Ascending aorta (tissue), 2 donors: ENCODE results near the gene FNDC7. TPM values are rescaled to one million over a fixed set of nuclear protein-coding genes. Genes with fewer than 3 reads are reported as not detected.
"Not testable (repeated sequence)": the region's sequence is repeated elsewhere in the genome, so short reads cannot be mapped to it uniquely, and the experiment has no call there.

Source experiments
- DNase-seq, 2 donors: peaks; one replicate each; pipeline ENCODE4 v3.0.0-alpha.2; 2019; ENCODE audit warnings: low spot score in 2 of 2
- H3K27ac ChIP-seq, 2 donors: fragments of 200-600 bp; sonication (generic); one replicate each; pipeline ENCODE4 v1.5.1; 2016 to 2017; ENCODE audit warnings: mild to moderate bottlenecking in 1 of 2
- H3K27me3 ChIP-seq: fragments of 200-600 bp; sonication (generic); one replicate; pipeline ENCODE4 v1.5.1; 2017
- H3K36me3 ChIP-seq, 2 donors: fragments of 200-600 bp; sonication (generic); one replicate each; pipeline ENCODE4 v1.5.1; 2016
- H3K4me1 ChIP-seq, 2 donors: fragments of 200-600 bp; sonication (generic); one replicate each; pipeline ENCODE4 v1.5.1; 2016 to 2017; ENCODE audit warnings: mild to moderate bottlenecking in 1 of 2
- H3K4me3 ChIP-seq, 2 donors: fragments of 200-600 bp; sonication (generic); one replicate each; pipeline ENCODE4 v1.5.1; 2016 to 2017; ENCODE audit warnings: mild to moderate bottlenecking in 1 of 2
- H3K9me3 ChIP-seq, 2 donors: fragments of 200-600 bp; sonication (generic); one replicate each; pipeline ENCODE4 v1.5.1; 2016
- CTCF ChIP-seq, 3 experiments: fragments of 200-600 bp in 2 of 3; fragments of 450-650 bp in 1 of 3; sonication (generic) in 2 of 3; IDR thresholded peaks; one replicate each; pipeline ENCODE4 v1.5.1; 2016 to 2019; ENCODE audit warnings: antibody characterized with exemption in 3 of 3, mild to moderate bottlenecking in 1 of 3, moderate library complexity in 1 of 3
- intact Hi-C: fragments of 100-400 bp; cut with DNase I; formaldehyde crosslinking; loops from one replicate; pipeline ENCODE4 v1.15.1; 2023
- total RNA-seq: library from RNA; depleted of rRNA; stranded (reverse); fragments of >200 nt; gene quantifications from one replicate; pipeline ENCODE4 v1.1.0, GENCODE V29; 2016

The FNDC7 gene, protein sequence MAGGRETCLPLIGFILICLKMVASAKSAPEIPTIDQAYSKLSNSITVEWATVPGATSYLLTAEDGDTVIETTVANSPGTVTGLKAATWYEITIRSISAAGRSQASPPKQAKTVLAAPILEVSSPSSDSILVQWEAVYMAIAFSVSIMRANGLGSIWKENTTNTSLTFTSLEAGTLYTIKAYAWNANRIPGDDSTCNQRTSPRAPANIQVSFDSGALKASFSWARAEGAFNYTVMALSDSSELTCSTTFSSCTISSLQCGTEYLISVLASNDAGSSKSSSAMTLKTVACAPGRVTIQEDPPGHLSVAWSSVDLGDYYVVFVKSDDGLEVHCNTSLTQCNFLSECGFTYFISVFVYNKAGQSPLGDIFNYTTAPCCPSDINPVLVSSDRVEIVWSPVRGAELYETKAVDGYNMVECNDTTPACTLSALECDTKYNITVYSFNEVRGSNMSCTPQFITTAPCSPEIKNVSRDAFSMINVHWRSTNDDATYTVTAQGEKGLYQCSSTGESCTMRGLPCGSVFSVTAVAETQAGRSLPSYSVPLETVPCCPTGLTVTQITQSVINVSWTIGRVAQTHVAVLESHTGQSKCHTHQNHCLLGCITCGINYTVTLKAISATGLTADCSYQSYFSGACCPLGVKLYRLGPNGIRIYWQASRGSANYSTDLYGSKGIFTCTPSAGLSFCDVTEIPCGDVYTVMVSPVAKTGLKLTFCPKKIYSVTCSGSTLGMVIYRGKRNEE
- not detected for total RNA-seq

- H3K36me3 ChIP-seq: no peaks in the 10 kb centered on the region
- TF ChIP-seq CTCF (IDR thresholded peaks at IDR 0.05): no peak
- intact Hi-C loops: no loop called here
- no peak within 1 kb of the TSS for H3K4me3 ChIP-seq
- DNase-seq: no peak
- H3K27me3 ChIP-seq: no peaks in the 10 kb centered on the region
- no peaks in the 10 kb centered on the region for H3K9me3 ChIP-seq
- H3K27ac ChIP-seq: no peak within 1 kb of the TSS
- H3K4me1 ChIP-seq: peaks cover 0 to 4% of the 10 kb centered on the region in 2 donors
These were observed at the start of gene FNDC7 for GRCh38 chr1:108712606-108713150. Gene FNDC7 (plus strand): TSS chr1:108712908. CDS start chr1:108712934, 26 bp downstream.

DNA sequence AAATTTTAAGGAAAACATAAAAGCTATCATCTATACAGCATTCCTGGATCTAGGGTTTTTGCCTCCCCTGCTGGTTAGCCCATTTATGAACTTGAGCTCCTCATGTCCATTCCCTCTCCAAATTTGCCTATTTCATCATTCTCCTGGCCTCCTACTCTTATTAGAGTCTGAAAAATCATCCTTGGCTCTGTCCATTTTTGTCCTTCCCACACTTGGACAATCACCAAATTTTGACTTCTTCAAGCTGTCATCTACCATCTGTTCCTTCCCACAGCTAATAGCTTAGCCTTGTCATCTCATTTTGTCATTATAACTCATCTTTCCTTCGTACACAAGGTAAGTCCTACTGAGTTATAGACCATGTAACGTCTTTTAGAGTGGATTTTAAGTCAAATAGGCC lies 49.6 kb upstream of the FNDC7 start:
- TF ChIP-seq CTCF (IDR thresholded peaks at IDR 0.05): no peak
- Histone ChIP-seq H3K9me3 (no peaks in the 10 kb centered on the region), H3K27me3 (no peaks in the 10 kb centered on the region), H3K4me1 (peaks cover 0 to 3% of the 10 kb centered on the region in 2 donors), H3K4me3 (no peak overlapping the region), H3K36me3 (no peaks in the 10 kb centered on the region), H3K27ac (no peak overlapping the region)
- no peak for DNase-seq
- intact Hi-C loops: loop anchor here (10.0 kb wide), 1 partner anchor 82 kb away; the partner anchor contains the start of gene STXBP3

DNA sequence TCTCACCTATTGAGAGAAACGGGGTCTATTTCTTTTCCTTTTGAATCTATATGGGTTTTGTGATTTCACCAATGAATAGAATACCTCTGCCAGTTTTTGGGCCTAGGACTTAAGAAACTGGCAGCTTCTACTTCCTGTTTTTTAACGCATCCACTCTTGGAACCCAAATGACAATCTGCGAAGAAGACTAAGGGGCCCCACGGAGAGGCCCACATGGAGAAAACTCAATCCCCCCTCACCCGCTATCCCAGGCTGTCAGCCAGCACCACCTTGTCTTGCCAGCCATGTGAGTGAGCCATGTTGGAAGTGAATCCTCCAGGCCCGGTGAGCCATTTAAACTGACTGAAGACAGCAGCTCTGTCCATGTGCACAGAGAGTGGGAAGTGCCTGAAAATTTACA lies 48.2 kb upstream of the FNDC7 start:
- no peak for TF ChIP-seq CTCF (IDR thresholded peaks at IDR 0.05)
- Histone ChIP-seq H3K27ac (no peak overlapping the region), H3K27me3 (no peaks in the 10 kb centered on the region), H3K4me1 (peaks cover 0 to 3% of the 10 kb centered on the region in 2 donors), H3K4me3 (no peak overlapping the region), H3K9me3 (no peaks in the 10 kb centered on the region), H3K36me3 (no peaks in the 10 kb centered on the region)
- no peak for DNase-seq
- intact Hi-C loops: loop anchor here (10.0 kb wide), 1 partner anchor 80 kb away; the partner anchor contains the start of gene STXBP3

DNA sequence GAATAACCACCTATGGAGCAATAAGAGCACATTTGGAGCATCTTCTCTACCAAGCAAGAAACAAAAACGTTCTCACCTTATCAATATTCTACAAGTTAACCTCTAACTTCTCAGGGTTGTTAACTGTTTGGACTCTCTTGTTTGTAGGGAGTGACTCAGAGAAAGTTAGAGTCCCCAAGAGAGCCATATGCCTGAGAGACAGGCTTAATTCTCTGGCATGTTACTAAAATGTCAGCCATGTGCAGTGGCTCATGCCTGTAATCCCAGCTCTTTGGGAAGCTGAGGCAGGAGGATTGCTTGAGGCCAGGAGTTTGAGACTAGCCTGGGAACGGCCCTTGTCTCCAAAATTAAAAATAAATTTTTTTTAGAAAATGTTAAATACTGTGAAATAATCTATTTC lies 47.6 kb upstream of the FNDC7 start:
- Histone ChIP-seq H3K27ac (no peak overlapping the region), H3K9me3 (no peaks in the 10 kb centered on the region), H3K4me1 (peaks cover 0 to 3% of the 10 kb centered on the region in 2 donors), H3K36me3 (no peaks in the 10 kb centered on the region), H3K27me3 (no peaks in the 10 kb centered on the region), H3K4me3 (no peak overlapping the region)
- intact Hi-C loops: loop anchor here (10.0 kb wide), 1 partner anchor 80 kb away; the partner anchor contains the start of gene STXBP3
- DNase-seq: no peak
- no peak for TF ChIP-seq CTCF (IDR thresholded peaks at IDR 0.05)

- no peaks in the 10 kb centered on the region for H3K36me3 ChIP-seq
- H3K4me3 ChIP-seq: no peak overlapping the region
- intact Hi-C loops: loop anchor here (10.0 kb wide), 1 partner anchor 79 kb away; the partner anchor contains the start of gene STXBP3
- no peaks in the 10 kb centered on the region for H3K9me3 ChIP-seq
- H3K4me1 ChIP-seq: peaks cover 0 to 3% of the 10 kb centered on the region in 2 donors
- no peak overlapping the region for H3K27ac ChIP-seq
- H3K27me3 ChIP-seq: no peaks in the 10 kb centered on the region
- TF ChIP-seq CTCF (IDR thresholded peaks at IDR 0.05): no peak
- no peak for DNase-seq
These were observed 46.9 kb upstream of the FNDC7 start for GRCh38 chr1:108665771-108666170.

DNA sequence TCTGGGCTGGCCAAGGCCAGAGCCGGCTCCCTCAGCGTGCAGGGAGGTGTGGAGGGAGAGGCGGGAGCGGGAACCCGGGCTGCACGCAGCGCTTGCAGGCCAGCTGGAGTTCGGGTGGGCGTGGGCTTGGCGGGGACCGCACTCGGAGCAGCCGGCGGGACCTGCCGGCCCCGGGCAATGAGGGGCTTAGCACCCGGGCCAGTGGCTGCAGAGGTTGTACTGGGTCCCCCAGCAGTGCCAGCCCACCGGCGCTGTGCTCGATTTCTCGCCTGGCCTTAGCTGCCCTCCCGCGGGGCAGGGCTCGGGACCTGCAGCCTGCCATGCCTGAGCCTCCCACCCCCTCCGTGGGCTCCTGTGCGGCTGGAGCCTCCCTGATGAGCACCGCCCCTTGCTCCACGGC lies 45.3 kb upstream of the FNDC7 start:
- not testable (repeated sequence) for H3K9me3 ChIP-seq, H3K4me1 ChIP-seq, H3K27ac ChIP-seq, H3K4me3 ChIP-seq, DNase-seq, H3K27me3 ChIP-seq, H3K36me3 ChIP-seq
- intact Hi-C loops: loop anchor here (10.0 kb wide), 1 partner anchor 77 kb away; the partner anchor contains the start of gene STXBP3
